A549 (cell line): ENCODE measurements around the gene DSCAML1. TPM values are rescaled to one million over a fixed set of nuclear protein-coding genes. Genes with fewer than 3 reads are reported as not detected.

ENCODE experiments used
- ATAC-seq, 2 experiments: fragments of 200-7000 bp in 1 of 2; fragments of >200 bp in 1 of 2; cut with Nextera tagmentation in 1 of 2; cut with Tn5 transposase in 1 of 2; 3 replicates each; pipeline versions ENCODE4 v1.8.0 to v1.9.1; 2018 to 2020; ENCODE audit warnings: mild to moderate bottlenecking in 1 of 2, moderate library complexity in 1 of 2
- CTCF ChIA-PET: fragments of 300-600 bp; sonication (Branson Sonifier 250); formaldehyde crosslinking; extraction: SDS; loops from one replicate; lab custom pipeline; 2021; ENCODE audit warnings: antibody characterized with exemption, inconsistent platforms; lab: Yijun Ruan, JAX
- POLR2A ChIA-PET: fragments of 350-600 bp; formaldehyde crosslinking; extraction: SDS; loops from one replicate; lab custom pipeline; 2021; ENCODE audit warnings: antibody characterized with exemption, inconsistent platforms; lab: Yijun Ruan, JAX
- DNase-seq, 2 experiments: peaks; one replicate each; pipeline versions ENCODE4 v3.0.0 to v3.0.0-alpha.2; 2011 to 2016; ENCODE audit warnings: low read depth in 1 of 2, low spot score in 1 of 2
- FAIRE-seq: peaks from 2 replicates; lab custom pipeline; 2011; peaks lifted over from hg19 to GRCh38; lab: Jason Lieb, UNC
- H3K27ac ChIP-seq, 2 experiments: fragments of >200 bp; sonication (Bioruptor Twin); formaldehyde crosslinking; 3 replicates each; pipeline ENCODE4 v1.5.1; 2016 to 2017
- H3K4me1 ChIP-seq: fragments of >200 bp; sonication (Bioruptor Twin); formaldehyde crosslinking; 3 replicates; pipeline ENCODE4 v1.6.1; 2016
- H3K4me2 ChIP-seq: fragments of >200 bp; sonication (Bioruptor Twin); formaldehyde crosslinking; 3 replicates; pipeline ENCODE4 v1.6.1; 2016
- H3K4me3 ChIP-seq: fragments of >200 bp; sonication (Bioruptor Twin); formaldehyde crosslinking; 3 replicates; pipeline ENCODE4 v1.5.1; 2016
- H3K9me3 ChIP-seq: fragments of >200 bp; sonication (Bioruptor Twin); formaldehyde crosslinking; 3 replicates; pipeline ENCODE4 v1.6.1; 2016
- BHLHE40 ChIP-seq: IDR thresholded peaks from 2 replicates; pipeline ENCODE4 v1.6.1; 2012; ENCODE audit warnings: low read depth, low read length, inconsistent platforms
- CBX2 ChIP-seq: fragments of 200-600 bp; sonication (generic); IDR thresholded peaks from 2 replicates; pipeline ENCODE4 v1.6.1; 2016; ENCODE audit warnings: low read depth, mild to moderate bottlenecking, borderline replicate concordance
- CEBPB ChIP-seq, 2 experiments: fragments of >200 bp in 1 of 2; sonication (Bioruptor Twin) in 1 of 2; formaldehyde crosslinking in 1 of 2; IDR thresholded peaks; 2 replicates each; pipeline ENCODE4 v1.6.1; 2012 to 2016
- CHD2 ChIP-seq: fragments of 150-350 bp; IDR thresholded peaks from 2 replicates; pipeline ENCODE4 v1.6.1; 2014; ENCODE audit warnings: low read length; ENCODE audit not compliant: partially characterized antibody
- EHMT2 ChIP-seq: fragments of 200-600 bp; sonication (generic); IDR thresholded peaks from 2 replicates; pipeline ENCODE4 v1.6.1; 2016; ENCODE audit warnings: antibody characterized with exemption, low read depth, mild to moderate bottlenecking, moderate library complexity
- EP300 ChIP-seq, 2 experiments: fragments of >200 bp; sonication (Bioruptor Twin); formaldehyde crosslinking; IDR thresholded peaks; 2 replicates in 1 of 2; 3 replicates in 1 of 2; pipeline ENCODE4 v1.6.1; 2016 to 2017
- ESRRA ChIP-seq: fragments of 150-350 bp; IDR thresholded peaks from 2 replicates; pipeline ENCODE4 v1.6.1; 2014; ENCODE audit warnings: mild to moderate bottlenecking, low read length, borderline replicate concordance
- FOSB ChIP-seq: fragments of 250-450 bp; sonication (Bioruptor Pico); IDR thresholded peaks from 2 replicates; pipeline ENCODE4 v1.5.0; 2020; ENCODE audit warnings: mild to moderate bottlenecking, moderate library complexity
- HOXA7 ChIP-seq: fragments of 250-450 bp; sonication (Bioruptor Pico); IDR thresholded peaks from 2 replicates; pipeline ENCODE4 v1.5.0; 2020; ENCODE audit warnings: mild to moderate bottlenecking, moderate library complexity
- HOXB5 ChIP-seq: fragments of 250-450 bp; sonication (Bioruptor Pico); IDR thresholded peaks from 2 replicates; pipeline ENCODE4 v1.5.0; 2020; ENCODE audit warnings: mild to moderate bottlenecking, moderate library complexity
- JUN ChIP-seq, 2 experiments: fragments of >200 bp; sonication (Bioruptor Twin); formaldehyde crosslinking; IDR thresholded peaks; 2 replicates in 1 of 2; 3 replicates in 1 of 2; pipeline ENCODE4 v1.6.1; 2016 to 2017
- KDM5A ChIP-seq: fragments of 200-600 bp; sonication (generic); IDR thresholded peaks from 2 replicates; pipeline ENCODE4 v1.6.1; 2016; ENCODE audit warnings: antibody characterized with exemption, mild to moderate bottlenecking
- NFE2L2 ChIP-seq: fragments of 150-350 bp; conservative IDR thresholded peaks from 2 replicates; pipeline ENCODE4 v1.6.1; 2014; ENCODE audit warnings: low read length
- NR3C1 ChIP-seq: fragments of >200 bp; sonication (Bioruptor Twin); formaldehyde crosslinking; IDR thresholded peaks from 3 replicates; pipeline ENCODE4 v1.6.1; 2017
- PHF8 ChIP-seq: fragments of 200-600 bp; sonication (generic); IDR thresholded peaks from 2 replicates; pipeline ENCODE4 v1.6.1; 2016; ENCODE audit warnings: low read depth, mild to moderate bottlenecking, antibody characterized with exemption, moderate library complexity, borderline replicate concordance
- POLR2A ChIP-seq: IDR thresholded peaks from 2 replicates; pipeline ENCODE4 v1.6.1; 2012; ENCODE audit warnings: mild to moderate bottlenecking, low read length
- RAD21 ChIP-seq, 2 experiments: fragments of >200 bp in 1 of 2; sonication (Bioruptor Twin) in 1 of 2; formaldehyde crosslinking in 1 of 2; IDR thresholded peaks in 1 of 2; conservative IDR thresholded peaks in 1 of 2; 2 replicates in 1 of 2; 3 replicates in 1 of 2; pipeline ENCODE4 v1.6.1; 2012 to 2018; ENCODE audit warnings: inconsistent platforms in 1 of 2
- RARB ChIP-seq: fragments of 250-450 bp; sonication (Bioruptor Pico); IDR thresholded peaks from 2 replicates; pipeline ENCODE4 v1.8.0; 2021; ENCODE audit warnings: mild to moderate bottlenecking, moderate library complexity
- RNF2 ChIP-seq: fragments of 200-600 bp; sonication (generic); IDR thresholded peaks from 2 replicates; pipeline ENCODE4 v1.6.1; 2016; ENCODE audit warnings: low read depth, mild to moderate bottlenecking, antibody characterized with exemption, moderate library complexity, borderline replicate concordance
- WGBS: methylation state at CpG from one replicate; pipeline ENCODE4 v1.1.6; 2017; ENCODE audit errors: missing lambda C conversion rate; 5-methylcytosine and 5-hydroxymethylcytosine counted together
- polyA plus RNA-seq, 4 experiments: library from polyadenylated mRNA; depleted of rRNA in 3 of 4; stranded (reverse); fragments of >200 nt; fragmentation: RNase III in 1 of 4; extraction: RNeasy Plus Mini Kit Qiagen cat#74134 plus additional on column Dnase treatment in 1 of 4; gene quantifications; 2 replicates in 3 of 4; 3 replicates in 1 of 4; pipeline ENCODE4 v1.2.3, GENCODE V29; 2011 to 2017
- TF ChIP-seq, protein P1 (sequence below): fragments of >200 bp; sonication (Bioruptor Twin); formaldehyde crosslinking; IDR thresholded peaks from 3 replicates; pipeline ENCODE4 v1.5.1; 2016
- TF ChIP-seq, protein P2 (sequence below): fragments of 450-650 bp; IDR thresholded peaks from 2 replicates; pipeline ENCODE4 v1.6.1; 2014; ENCODE audit warnings: antibody characterized with exemption
- TF ChIP-seq, protein P3 (sequence below): fragments of 200-600 bp; sonication (generic); IDR thresholded peaks from 2 replicates; pipeline ENCODE4 v1.6.1; 2016; ENCODE audit warnings: antibody characterized with exemption, mild to moderate bottlenecking, moderate library complexity
- TF ChIP-seq, protein P4 (sequence below): IDR thresholded peaks from 2 replicates; pipeline ENCODE4 v1.6.1; 2012; ENCODE audit warnings: low read depth, borderline replicate concordance

The DSCAML1 gene
- polyA plus RNA-seq, 2 of the 4 experiments (the other 2 are of a cell fraction): 0.12 to 0.31 TPM

DNA sequence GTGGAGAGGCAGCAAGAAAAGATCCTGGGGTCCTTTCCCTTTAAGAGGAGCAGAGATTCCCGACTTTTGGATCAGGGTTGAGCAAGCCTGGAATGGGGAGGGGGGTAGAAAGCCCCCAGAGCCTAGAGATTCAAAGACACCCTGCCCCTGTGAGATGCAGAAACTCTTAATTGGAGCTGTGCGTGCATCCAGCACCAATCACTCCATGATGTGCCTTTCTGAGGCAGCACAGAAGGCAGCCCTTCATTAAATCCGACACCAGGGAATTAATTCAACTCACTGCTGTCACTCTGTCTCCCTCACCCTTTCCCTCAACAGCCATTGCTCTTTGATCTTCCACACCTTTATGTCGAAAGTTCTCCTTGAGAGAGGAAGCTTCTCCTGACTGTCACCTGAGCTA is 43.0 kb downstream of the DSCAML1 start:
- ChIA-PET CTCF (interaction anchor here (0.6 kb wide), 1 partner anchor 99 kb away, joined by 3 read pairs; no protein-coding TSS in a partner anchor), POLR2A (no interaction called here)
- Histone ChIP-seq H3K4me3 (no peak overlapping the region), H3K4me1 (no peaks in the 10 kb centered on the region), H3K27ac (no peak overlapping the region), H3K4me2 (no peak overlapping the region), H3K9me3 (no peaks in the 10 kb centered on the region)
- FAIRE-seq (no peak), ATAC-seq (no peak), DNase-seq (no peak)
- 56% methylated on average over 4 of the region's 4 CpGs for whole genome bisulfite sequencing
- no peak for TF ChIP-seq FOSB
- TF ChIP-seq NFE2L2: no peak
- no peak for TF ChIP-seq PHF8
- TF ChIP-seq, protein P1, sequence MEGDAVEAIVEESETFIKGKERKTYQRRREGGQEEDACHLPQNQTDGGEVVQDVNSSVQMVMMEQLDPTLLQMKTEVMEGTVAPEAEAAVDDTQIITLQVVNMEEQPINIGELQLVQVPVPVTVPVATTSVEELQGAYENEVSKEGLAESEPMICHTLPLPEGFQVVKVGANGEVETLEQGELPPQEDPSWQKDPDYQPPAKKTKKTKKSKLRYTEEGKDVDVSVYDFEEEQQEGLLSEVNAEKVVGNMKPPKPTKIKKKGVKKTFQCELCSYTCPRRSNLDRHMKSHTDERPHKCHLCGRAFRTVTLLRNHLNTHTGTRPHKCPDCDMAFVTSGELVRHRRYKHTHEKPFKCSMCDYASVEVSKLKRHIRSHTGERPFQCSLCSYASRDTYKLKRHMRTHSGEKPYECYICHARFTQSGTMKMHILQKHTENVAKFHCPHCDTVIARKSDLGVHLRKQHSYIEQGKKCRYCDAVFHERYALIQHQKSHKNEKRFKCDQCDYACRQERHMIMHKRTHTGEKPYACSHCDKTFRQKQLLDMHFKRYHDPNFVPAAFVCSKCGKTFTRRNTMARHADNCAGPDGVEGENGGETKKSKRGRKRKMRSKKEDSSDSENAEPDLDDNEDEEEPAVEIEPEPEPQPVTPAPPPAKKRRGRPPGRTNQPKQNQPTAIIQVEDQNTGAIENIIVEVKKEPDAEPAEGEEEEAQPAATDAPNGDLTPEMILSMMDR: no peak
- no peak for TF ChIP-seq POLR2A
- no peak for TF ChIP-seq KDM5A

DNA sequence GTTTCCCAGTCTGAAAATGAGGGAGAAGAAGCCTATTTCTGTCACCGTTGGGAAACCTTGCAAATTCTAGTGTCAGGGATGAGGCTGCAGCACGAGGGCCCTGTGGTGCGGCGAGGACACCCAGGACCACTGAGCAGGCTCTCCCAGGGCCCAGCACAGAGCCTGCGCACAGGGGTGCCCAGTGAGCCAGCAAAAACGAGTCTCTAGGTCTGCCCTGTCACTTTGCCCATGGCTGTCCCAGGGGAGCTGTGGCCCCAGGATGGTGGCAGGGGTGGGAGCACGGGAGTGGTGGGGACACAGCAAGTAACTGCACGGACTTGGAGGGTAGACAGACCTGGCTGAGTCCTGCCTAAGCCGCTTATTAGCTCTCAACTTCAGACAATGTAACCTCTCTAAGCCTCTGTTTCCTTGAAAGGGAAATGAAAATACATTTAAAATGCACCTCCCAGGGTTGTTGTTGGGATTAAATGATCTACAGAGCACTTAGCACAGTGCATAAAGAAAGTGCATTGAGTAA is 44.2 kb downstream of the DSCAML1 start:
- WGBS: 64% methylated on average over 7 of the region's 9 CpGs
- FAIRE-seq (no peak), ATAC-seq (no peak), DNase-seq (no peak)
- CTCF ChIA-PET: interaction anchor here (0.9 kb wide), 1 partner anchor 56 kb away, joined by 3 read pairs; no protein-coding TSS in a partner anchor
- Histone ChIP-seq H3K4me2 (no peak overlapping the region), H3K27ac (no peak overlapping the region), H3K4me3 (no peak overlapping the region), H3K4me1 (no peaks in the 10 kb centered on the region), H3K9me3 (no peaks in the 10 kb centered on the region)
- POLR2A ChIA-PET: no interaction called here
- TF ChIP-seq HOXB5 (CRISPR knock-in tag): no peak
- TF ChIP-seq, protein P2, sequence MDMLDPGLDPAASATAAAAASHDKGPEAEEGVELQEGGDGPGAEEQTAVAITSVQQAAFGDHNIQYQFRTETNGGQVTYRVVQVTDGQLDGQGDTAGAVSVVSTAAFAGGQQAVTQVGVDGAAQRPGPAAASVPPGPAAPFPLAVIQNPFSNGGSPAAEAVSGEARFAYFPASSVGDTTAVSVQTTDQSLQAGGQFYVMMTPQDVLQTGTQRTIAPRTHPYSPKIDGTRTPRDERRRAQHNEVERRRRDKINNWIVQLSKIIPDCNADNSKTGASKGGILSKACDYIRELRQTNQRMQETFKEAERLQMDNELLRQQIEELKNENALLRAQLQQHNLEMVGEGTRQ: no peak
- no peak for TF ChIP-seq POLR2A
- TF ChIP-seq HOXA7 (CRISPR knock-in tag): no peak
- TF ChIP-seq CBX2: no peak
- TF ChIP-seq, protein P1: no peak

DNA sequence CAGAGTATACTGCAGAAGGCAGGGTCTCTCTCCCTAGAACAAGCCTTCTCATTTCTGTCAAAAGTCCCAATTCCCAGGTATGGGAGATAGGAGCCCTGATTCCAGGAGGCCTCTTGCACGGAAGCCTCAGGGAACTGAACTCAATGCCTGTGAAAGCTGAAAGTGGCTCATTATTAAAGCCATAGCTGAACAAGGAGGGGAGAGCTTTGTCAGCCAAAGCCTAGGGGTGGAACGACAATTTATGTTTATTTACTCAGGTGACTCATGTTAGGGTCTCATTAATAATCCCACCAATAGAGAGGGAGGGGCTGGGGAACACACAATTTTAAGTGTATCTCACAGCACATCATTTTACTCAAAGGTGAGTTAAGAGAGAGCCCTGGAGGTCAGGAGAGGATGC is 44.9 kb downstream of the DSCAML1 start:
- no peaks in the 10 kb centered on the region for H3K4me1 ChIP-seq
- H3K27ac ChIP-seq: no peak overlapping the region
- no peak overlapping the region for H3K4me2 ChIP-seq
- FAIRE-seq: no peak
- no peaks in the 10 kb centered on the region for H3K9me3 ChIP-seq
- ChIA-PET POLR2A (no interaction called here), CTCF (interaction anchor here (0.8 kb wide), 1 partner anchor 10 kb away, joined by 3 read pairs; no protein-coding TSS in a partner anchor)
- DNase-seq: no peak
- ATAC-seq: no peak
- 55% methylated on average over 2 of the region's 2 CpGs for WGBS
- no peak overlapping the region for H3K4me3 ChIP-seq
- TF ChIP-seq, protein P3, sequence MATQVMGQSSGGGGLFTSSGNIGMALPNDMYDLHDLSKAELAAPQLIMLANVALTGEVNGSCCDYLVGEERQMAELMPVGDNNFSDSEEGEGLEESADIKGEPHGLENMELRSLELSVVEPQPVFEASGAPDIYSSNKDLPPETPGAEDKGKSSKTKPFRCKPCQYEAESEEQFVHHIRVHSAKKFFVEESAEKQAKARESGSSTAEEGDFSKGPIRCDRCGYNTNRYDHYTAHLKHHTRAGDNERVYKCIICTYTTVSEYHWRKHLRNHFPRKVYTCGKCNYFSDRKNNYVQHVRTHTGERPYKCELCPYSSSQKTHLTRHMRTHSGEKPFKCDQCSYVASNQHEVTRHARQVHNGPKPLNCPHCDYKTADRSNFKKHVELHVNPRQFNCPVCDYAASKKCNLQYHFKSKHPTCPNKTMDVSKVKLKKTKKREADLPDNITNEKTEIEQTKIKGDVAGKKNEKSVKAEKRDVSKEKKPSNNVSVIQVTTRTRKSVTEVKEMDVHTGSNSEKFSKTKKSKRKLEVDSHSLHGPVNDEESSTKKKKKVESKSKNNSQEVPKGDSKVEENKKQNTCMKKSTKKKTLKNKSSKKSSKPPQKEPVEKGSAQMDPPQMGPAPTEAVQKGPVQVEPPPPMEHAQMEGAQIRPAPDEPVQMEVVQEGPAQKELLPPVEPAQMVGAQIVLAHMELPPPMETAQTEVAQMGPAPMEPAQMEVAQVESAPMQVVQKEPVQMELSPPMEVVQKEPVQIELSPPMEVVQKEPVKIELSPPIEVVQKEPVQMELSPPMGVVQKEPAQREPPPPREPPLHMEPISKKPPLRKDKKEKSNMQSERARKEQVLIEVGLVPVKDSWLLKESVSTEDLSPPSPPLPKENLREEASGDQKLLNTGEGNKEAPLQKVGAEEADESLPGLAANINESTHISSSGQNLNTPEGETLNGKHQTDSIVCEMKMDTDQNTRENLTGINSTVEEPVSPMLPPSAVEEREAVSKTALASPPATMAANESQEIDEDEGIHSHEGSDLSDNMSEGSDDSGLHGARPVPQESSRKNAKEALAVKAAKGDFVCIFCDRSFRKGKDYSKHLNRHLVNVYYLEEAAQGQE: no peak
- TF ChIP-seq EP300 (IDR thresholded peaks at IDR 0.05) (no peak), ESRRA (no peak), RNF2 (no peak), CEBPB (IDR thresholded peaks at IDR 0.05) (no peak), JUN (IDR thresholded peaks at IDR 0.05) (no peak), RARB (CRISPR knock-in tag) (no peak), BHLHE40 (no peak), EHMT2 (no peak), CHD2 (no peak), POLR2A (no peak), RAD21 (conservative IDR thresholded peaks at IDR 0.05 in 1 of 2, IDR thresholded peaks at IDR 0.05 in 1 of 2) (no peak), NR3C1 (no peak), KDM5A (no peak)
- TF ChIP-seq, protein P2: no peak
- TF ChIP-seq, protein P4, sequence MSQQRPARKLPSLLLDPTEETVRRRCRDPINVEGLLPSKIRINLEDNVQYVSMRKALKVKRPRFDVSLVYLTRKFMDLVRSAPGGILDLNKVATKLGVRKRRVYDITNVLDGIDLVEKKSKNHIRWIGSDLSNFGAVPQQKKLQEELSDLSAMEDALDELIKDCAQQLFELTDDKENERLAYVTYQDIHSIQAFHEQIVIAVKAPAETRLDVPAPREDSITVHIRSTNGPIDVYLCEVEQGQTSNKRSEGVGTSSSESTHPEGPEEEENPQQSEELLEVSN: no peak
